MM.1S (cell line): Measurements from ENCODE around the gene PHF21B.

Experiments
- DNase-seq: peaks from one replicate; pipeline ENCODE4 v3.0.0-alpha.2; 2015
- H2AFZ ChIP-seq: fragments of 300-600 bp; sonication (generic); 2 replicates; pipeline ENCODE4 v1.6.0; 2016; ENCODE audit warnings: antibody characterized with exemption, low read length
- H3F3A ChIP-seq: fragments of 300-600 bp; sonication (generic); 2 replicates; pipeline ENCODE4 v1.6.1; 2016; ENCODE audit warnings: mild to moderate bottlenecking, antibody characterized with exemption, low read length, moderate library complexity, mixed read lengths; ENCODE audit not compliant: insufficient read depth
- H3K27ac ChIP-seq: fragments of 300-600 bp; sonication (generic); 2 replicates; pipeline ENCODE4 v1.5.1; 2016; ENCODE audit warnings: mild to moderate bottlenecking, low read length
- H3K27me3 ChIP-seq: fragments of 300-600 bp; sonication (generic); replicated peaks from 2 replicates; pipeline ENCODE4 v1.6.0; 2016; ENCODE audit warnings: low read length; ENCODE audit not compliant: insufficient read depth
- H3K36me3 ChIP-seq: fragments of 300-600 bp; sonication (generic); replicated peaks from 2 replicates; pipeline ENCODE4 v1.6.1; 2016; ENCODE audit warnings: mild to moderate bottlenecking, low read length, mixed read lengths; ENCODE audit not compliant: insufficient read depth
- H3K4me1 ChIP-seq: fragments of 300-600 bp; sonication (generic); 2 replicates; pipeline ENCODE4 v1.6.1; 2016; ENCODE audit warnings: low read length, mixed read lengths
- H3K4me2 ChIP-seq: fragments of 300-600 bp; sonication (generic); 2 replicates; pipeline ENCODE4 v1.6.0; 2016; ENCODE audit warnings: low read depth, low read length
- H3K4me3 ChIP-seq: fragments of 300-600 bp; sonication (generic); 2 replicates; pipeline ENCODE4 v1.5.1; 2016; ENCODE audit warnings: low read length, mixed read lengths
- H3K79me2 ChIP-seq: fragments of 300-600 bp; sonication (generic); 2 replicates; pipeline ENCODE4 v1.6.1; 2016; ENCODE audit warnings: mixed run types, low read length, mixed read lengths
- H3K9ac ChIP-seq: fragments of 300-600 bp; sonication (generic); 2 replicates; pipeline ENCODE4 v1.6.1; 2016; ENCODE audit warnings: low read length, mixed read lengths
- H3K9me2 ChIP-seq: fragments of 300-600 bp; sonication (generic); replicated peaks from 2 replicates; pipeline ENCODE4 v1.6.1; 2016; ENCODE audit warnings: mild to moderate bottlenecking, low read length, mixed read lengths; ENCODE audit not compliant: insufficient read depth
- H3K9me3 ChIP-seq: fragments of 300-600 bp; sonication (generic); replicated peaks from 2 replicates; pipeline ENCODE4 v1.6.1; 2016; ENCODE audit warnings: mild to moderate bottlenecking, low read length, mixed read lengths; ENCODE audit not compliant: insufficient read depth
- H4K20me1 ChIP-seq: fragments of 300-600 bp; sonication (generic); 2 replicates; pipeline ENCODE4 v1.6.1; 2016; ENCODE audit warnings: mild to moderate bottlenecking, low read length, moderate library complexity, mixed read lengths; ENCODE audit not compliant: insufficient read depth
- EZH2 ChIP-seq: fragments of 300-600 bp; sonication (generic); optimal IDR thresholded peaks from 2 replicates; pipeline ENCODE3; 2017; ENCODE audit warnings: low read depth, mild to moderate bottlenecking, antibody characterized with exemption, low read length, mixed read lengths
- EZH2phosphoT487 ChIP-seq: fragments of 300-600 bp; sonication (generic); IDR thresholded peaks from 2 replicates; pipeline ENCODE4 v1.6.1; 2018; ENCODE audit warnings: antibody characterized with exemption, low read length
- TF ChIP-seq, protein P1 (sequence below): fragments of 300-600 bp; sonication (generic); IDR thresholded peaks from 2 replicates; pipeline ENCODE4 v1.5.1; 2016; ENCODE audit warnings: antibody characterized with exemption, low read length, mixed read lengths

PHF21B gene

DNA sequence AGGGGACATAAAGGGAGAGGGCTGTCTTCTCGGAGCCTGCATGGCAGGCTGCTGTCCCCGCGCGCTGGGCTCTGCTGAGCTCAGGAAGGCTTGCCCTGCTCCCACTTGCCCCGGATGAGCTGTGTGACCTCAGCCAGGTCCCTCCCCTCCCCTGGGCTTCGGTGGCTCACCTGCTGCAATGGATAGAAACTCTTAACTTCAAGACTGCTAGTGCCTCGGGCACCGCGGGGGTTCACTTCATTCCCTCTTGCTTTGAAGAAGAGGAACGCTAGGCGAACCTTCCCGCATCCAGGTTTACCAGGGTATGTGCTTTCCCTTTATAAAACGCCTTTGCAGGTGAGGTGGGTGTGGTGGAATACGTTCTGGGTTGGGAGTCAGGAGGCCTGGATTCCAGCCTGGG, 115.0 kb downstream of the PHF21B start:
- Histone ChIP-seq H3K9me3 (no peaks in the 10 kb centered on the region), H3F3A (no peaks in the 10 kb centered on the region), H3K4me1 (no peaks in the 10 kb centered on the region), H3K36me3 (no peaks in the 10 kb centered on the region), H3K9ac (no peak overlapping the region), H4K20me1 (no peaks in the 10 kb centered on the region), H3K4me2 (no peak overlapping the region), H3K79me2 (no peaks in the 10 kb centered on the region), H3K27ac (no peak overlapping the region), H2AFZ (no peak overlapping the region), H3K27me3 (peaks cover 94% of the 10 kb centered on the region), H3K4me3 (no peak overlapping the region), H3K9me2 (no peaks in the 10 kb centered on the region)
- no peak for TF ChIP-seq EZH2phosphoT487
- no peak for TF ChIP-seq EZH2
- TF ChIP-seq, protein P1, sequence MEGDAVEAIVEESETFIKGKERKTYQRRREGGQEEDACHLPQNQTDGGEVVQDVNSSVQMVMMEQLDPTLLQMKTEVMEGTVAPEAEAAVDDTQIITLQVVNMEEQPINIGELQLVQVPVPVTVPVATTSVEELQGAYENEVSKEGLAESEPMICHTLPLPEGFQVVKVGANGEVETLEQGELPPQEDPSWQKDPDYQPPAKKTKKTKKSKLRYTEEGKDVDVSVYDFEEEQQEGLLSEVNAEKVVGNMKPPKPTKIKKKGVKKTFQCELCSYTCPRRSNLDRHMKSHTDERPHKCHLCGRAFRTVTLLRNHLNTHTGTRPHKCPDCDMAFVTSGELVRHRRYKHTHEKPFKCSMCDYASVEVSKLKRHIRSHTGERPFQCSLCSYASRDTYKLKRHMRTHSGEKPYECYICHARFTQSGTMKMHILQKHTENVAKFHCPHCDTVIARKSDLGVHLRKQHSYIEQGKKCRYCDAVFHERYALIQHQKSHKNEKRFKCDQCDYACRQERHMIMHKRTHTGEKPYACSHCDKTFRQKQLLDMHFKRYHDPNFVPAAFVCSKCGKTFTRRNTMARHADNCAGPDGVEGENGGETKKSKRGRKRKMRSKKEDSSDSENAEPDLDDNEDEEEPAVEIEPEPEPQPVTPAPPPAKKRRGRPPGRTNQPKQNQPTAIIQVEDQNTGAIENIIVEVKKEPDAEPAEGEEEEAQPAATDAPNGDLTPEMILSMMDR: no peak
- no peak for DNase-seq

DNA sequence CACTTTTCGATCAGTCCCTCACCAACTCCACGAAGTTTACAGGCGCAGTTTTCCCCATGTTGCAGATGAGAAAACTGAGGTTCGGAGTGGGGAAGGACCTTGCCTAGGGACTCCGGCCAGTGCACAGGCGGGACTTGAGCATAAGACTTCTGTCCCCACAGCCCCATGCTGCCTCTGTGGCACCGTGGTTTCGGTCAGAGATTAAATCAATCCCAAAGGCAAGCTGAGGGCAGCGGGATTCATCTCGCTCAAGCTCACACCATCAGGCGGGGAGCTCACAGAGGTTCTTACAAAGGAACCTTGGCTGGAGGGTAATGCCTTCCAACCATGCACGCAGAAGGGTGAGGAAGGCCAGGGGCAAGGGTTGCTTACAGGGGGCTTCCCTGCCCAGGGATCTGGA, 115.5 kb downstream of the PHF21B start:
- H3K9me3 ChIP-seq: no peaks in the 10 kb centered on the region
- H3K4me1 ChIP-seq: no peaks in the 10 kb centered on the region
- no peak overlapping the region for H2AFZ ChIP-seq
- H3K27me3 ChIP-seq: peaks cover 90% of the 10 kb centered on the region
- H3K9me2 ChIP-seq: no peaks in the 10 kb centered on the region
- H4K20me1 ChIP-seq: no peaks in the 10 kb centered on the region
- no peak for DNase-seq
- no peak overlapping the region for H3K4me2 ChIP-seq
- H3K9ac ChIP-seq: no peak overlapping the region
- no peaks in the 10 kb centered on the region for H3F3A ChIP-seq
- H3K79me2 ChIP-seq: no peaks in the 10 kb centered on the region
- TF ChIP-seq EZH2phosphoT487: no peak
- no peak for TF ChIP-seq EZH2
- TF ChIP-seq, protein P1: no peak
- H3K4me3 ChIP-seq: no peak overlapping the region
- H3K27ac ChIP-seq: no peak overlapping the region
- H3K36me3 ChIP-seq: no peaks in the 10 kb centered on the region

DNA sequence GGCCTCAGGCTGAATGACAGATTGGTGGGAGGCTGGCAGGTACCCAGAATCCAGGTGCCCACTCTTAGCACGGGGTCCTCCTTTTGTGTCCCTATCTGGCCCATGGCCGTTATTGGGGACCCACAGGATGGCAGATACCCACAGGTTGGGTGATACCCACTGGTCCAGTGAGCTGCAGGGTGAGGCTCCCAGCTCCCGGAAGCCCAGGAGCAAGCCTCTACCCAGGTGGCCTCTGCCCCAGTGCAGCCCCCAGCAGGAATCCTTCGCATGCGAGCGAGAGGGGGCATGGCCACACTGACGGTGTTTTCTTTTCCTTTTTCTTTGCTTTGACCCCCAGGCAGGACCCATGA, 116.1 kb downstream of the PHF21B start:
- no peak for TF ChIP-seq EZH2
- no peak for TF ChIP-seq EZH2phosphoT487
- Histone ChIP-seq H3K27me3 (peaks cover 87% of the 10 kb centered on the region), H3K9me3 (no peaks in the 10 kb centered on the region), H3K4me1 (no peaks in the 10 kb centered on the region), H2AFZ (no peak overlapping the region), H3K27ac (no peak overlapping the region), H3K36me3 (no peaks in the 10 kb centered on the region), H3F3A (no peaks in the 10 kb centered on the region), H4K20me1 (no peaks in the 10 kb centered on the region), H3K9ac (no peak overlapping the region), H3K9me2 (no peaks in the 10 kb centered on the region), H3K4me3 (no peak overlapping the region), H3K4me2 (no peak overlapping the region), H3K79me2 (no peaks in the 10 kb centered on the region)
- no peak for DNase-seq

DNA sequence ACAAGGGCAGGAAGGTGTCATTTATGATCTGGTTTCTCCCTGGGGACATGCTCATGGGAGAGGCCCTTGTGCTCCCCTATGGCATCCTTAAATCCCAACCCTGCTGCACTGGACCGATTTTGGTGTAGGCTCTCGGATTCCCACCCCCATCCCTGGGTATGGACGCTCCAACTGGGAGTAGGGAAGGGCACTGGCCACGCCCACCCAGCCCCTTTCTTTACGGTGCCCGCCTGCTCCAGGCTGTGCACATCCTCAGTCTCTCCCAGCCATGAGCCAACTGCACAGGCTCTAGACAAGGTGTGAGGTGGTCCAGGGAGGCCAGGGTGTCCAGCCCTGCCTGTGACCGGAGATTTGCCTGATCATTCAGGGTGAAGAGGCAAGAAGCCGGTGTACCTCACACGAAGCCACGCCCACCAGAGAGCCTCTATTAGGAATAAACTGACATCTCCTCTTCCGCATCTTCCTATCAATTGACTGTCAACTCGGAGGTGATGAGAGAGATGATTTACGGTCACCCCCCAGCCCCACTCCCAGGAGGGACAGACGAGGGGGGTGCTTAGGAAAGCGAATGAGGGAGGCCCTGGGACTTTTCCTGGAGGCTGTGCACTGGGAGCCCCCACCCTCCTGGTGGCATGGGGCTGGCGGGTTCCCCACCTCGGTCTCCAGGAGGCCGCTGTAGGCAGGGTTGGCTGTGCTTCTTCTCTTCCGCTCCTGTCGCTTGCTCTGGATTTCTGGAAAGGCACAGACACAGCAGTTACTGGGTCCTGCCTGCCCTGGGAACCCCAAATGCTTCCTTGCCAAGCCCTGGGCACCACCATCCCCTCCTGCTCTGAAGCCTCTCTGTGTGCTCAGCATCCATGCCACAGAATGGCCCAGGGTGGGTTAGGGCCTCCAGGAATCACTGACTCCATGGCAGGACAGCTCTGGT, 116.7 kb downstream of the PHF21B start:
- no peaks in the 10 kb centered on the region for H3K36me3 ChIP-seq
- no peak overlapping the region for H3K4me3 ChIP-seq
- TF ChIP-seq EZH2 (no peak), EZH2phosphoT487 (no peak)
- TF ChIP-seq, protein P1: no peak
- no peaks in the 10 kb centered on the region for H3F3A ChIP-seq
- H3K9ac ChIP-seq: no peak overlapping the region
- no peaks in the 10 kb centered on the region for H3K9me3 ChIP-seq
- H3K4me1 ChIP-seq: no peaks in the 10 kb centered on the region
- H3K4me2 ChIP-seq: no peak overlapping the region
- H3K27ac ChIP-seq: no peak overlapping the region
- H4K20me1 ChIP-seq: no peaks in the 10 kb centered on the region
- no peaks in the 10 kb centered on the region for H3K9me2 ChIP-seq
- no peak for DNase-seq
- H3K79me2 ChIP-seq: no peaks in the 10 kb centered on the region
- H2AFZ ChIP-seq: no peak overlapping the region
- peaks cover 88% of the 10 kb centered on the region for H3K27me3 ChIP-seq
